GM11168 (cell line): ENCODE data around the gene SMIM32.

Experiments used
- in situ Hi-C: fragments of 300-500 bp; cut with MboI; formaldehyde crosslinking; loops from one replicate; pipeline ENCODE4 v1.12.0; 2022; ENCODE audit warnings: low sequenced_read_pairs; ENCODE audit not compliant: unreplicated experiment

The SMIM32 gene

GRCh38 chr5:136210259-136210658 is 17.3 kb upstream of the SMIM32 start:
- in situ Hi-C loops, result loop anchor here (25.0 kb wide), 1 partner anchor 323 kb away; the partner anchor contains the start of gene IL9

GRCh38 chr5:136209346-136209910 is 16.5 kb upstream of the SMIM32 start:
- in situ Hi-C loops, result loop anchor here (25.0 kb wide), 1 partner anchor 322 kb away; the partner anchor contains the start of gene IL9

GRCh38 chr5:136208916-136209315 is 16.0 kb upstream of the SMIM32 start:
- in situ Hi-C loops, result loop anchor here (25.0 kb wide), 1 partner anchor 322 kb away; the partner anchor contains the start of gene IL9

GRCh38 chr5:136207631-136208030 is 14.7 kb upstream of the SMIM32 start:
- in situ Hi-C loops, result loop anchor here (25.0 kb wide), 1 partner anchor 320 kb away; the partner anchor contains the start of gene IL9

DNA sequence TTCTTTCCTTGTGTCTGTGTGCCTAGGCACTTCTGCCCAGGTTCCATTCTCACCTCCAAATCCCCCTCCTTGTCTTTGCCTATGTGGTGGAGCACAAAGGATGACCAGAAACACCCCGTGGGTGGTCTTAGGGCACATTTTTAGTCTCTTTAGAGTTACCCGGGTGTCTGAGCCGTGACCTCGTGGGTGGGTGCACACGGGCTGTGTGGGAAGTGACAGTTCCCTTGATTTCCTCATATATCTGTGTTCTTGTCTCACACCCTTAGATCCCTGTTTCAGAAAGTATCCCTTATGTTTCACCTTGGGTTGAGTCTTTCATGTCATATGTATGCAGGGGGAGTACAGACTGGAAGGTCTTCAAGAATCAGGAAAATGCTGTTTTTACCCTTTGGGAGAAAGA is 13.4 kb upstream of the SMIM32 start:
- in situ Hi-C loops, result loop anchor here (25.0 kb wide), 1 partner anchor 319 kb away; the partner anchor contains the start of gene IL9

GRCh38 chr5:136205941-136206340 is 13.0 kb upstream of the SMIM32 start:
- in situ Hi-C loops, result loop anchor here (25.0 kb wide), 1 partner anchor 319 kb away; the partner anchor contains the start of gene IL9

DNA sequence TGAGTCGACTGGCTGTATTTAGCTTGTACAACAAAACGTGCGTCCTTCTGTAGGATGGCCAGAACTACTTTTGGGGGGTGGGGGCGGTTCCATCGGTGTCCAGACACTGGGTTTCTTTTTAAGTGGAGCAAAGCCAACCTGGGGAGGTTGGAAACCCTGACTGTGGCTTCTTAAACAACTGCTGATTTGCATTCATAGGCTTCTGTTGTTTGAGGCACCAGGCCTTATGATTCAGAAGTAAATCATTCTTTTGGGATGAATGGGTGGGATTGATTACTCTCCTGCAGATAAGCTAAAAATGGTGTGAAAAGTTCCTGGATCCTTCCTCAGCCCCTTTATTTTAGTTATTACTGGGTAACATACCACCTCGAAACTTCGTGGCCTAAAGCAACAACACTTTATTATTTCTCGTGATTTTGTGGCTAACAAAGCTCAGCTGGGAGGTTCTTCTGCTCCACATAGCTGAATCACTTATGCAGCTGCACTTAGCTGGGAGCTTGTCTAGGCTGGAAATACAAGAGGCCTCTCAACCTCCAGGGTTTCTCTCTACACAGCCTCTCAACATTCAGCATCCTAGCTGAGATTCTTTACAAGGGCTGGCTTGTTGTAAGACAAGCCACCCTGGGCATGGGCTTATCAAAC is 12.2 kb upstream of the SMIM32 start:
- in situ Hi-C loops, result loop anchor here (25.0 kb wide), 1 partner anchor 318 kb away; the partner anchor contains the start of gene IL9

DNA sequence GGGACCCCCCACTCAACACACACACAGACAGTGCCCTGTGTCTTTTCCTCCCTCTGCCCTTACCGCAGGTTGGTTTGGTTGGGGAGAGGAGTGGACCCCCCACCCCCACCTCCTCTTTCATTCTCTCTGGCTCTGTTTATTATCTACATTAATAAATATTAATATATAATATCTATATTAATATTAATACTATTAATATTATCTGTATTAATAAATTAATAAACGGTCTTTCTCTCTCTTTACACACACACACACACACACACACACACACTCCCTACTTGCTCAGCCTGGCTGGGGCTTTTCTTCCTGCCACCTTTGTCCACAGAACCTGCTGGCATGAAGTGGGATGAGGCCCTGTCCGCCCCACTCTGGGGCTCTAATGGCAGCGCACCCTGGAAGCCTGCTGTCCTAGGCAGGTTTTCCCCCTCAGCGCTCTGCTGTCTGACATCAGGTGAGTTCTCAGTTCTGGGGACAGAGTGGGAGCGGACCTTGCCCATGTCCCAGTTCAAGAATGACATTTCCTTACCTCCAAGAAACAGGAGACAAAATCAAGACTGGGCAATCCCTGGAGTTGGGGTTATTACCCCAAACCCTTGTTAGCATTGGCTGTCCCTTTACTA is 10.5 kb upstream of the SMIM32 start:
- in situ Hi-C loops, result loop anchor here (25.0 kb wide), 1 partner anchor 316 kb away; the partner anchor contains the start of gene IL9

- in situ Hi-C loops, result loop anchor here (25.0 kb wide), 1 partner anchor 315 kb away; the partner anchor contains the start of gene IL9
These were observed 9.7 kb upstream of the SMIM32 start for GRCh38 chr5:136202469-136203205.

DNA sequence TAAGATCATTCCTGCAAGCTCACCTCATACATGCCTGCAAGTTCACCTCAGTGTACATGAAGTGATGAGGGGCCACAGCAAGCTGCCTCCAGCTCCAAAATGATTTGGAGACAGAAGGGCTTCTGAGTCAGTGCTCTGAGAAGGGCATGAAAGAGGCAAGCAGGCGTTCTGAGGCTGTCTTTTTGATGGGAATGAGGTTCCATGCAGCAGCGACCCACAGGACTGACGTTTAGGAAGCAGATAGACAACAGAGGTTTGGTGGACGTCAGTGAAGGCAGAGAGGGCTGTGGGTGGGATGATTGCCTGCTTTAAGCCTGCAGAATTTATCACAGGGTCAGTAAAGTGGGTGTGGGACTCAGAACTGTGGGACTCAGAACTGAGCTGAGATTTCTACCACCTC is 8.9 kb upstream of the SMIM32 start:
- in situ Hi-C loops, result loop anchor here (25.0 kb wide), 1 partner anchor 315 kb away; the partner anchor contains the start of gene IL9

- in situ Hi-C loops, result loop anchor here (25.0 kb wide), 1 partner anchor 313 kb away; the partner anchor contains the start of gene IL9
These were observed 7.8 kb upstream of the SMIM32 start for GRCh38 chr5:136200761-136201160.

GRCh38 chr5:136200130-136200529 is 7.2 kb upstream of the SMIM32 start:
- in situ Hi-C loops, result loop anchor here (25.0 kb wide), 1 partner anchor 313 kb away; the partner anchor contains the start of gene IL9

GRCh38 chr5:136199408-136199807 is 6.4 kb upstream of the SMIM32 start:
- in situ Hi-C loops, result loop anchor here (25.0 kb wide), 1 partner anchor 237 kb away; the partner anchor contains the start of gene LECT2

DNA sequence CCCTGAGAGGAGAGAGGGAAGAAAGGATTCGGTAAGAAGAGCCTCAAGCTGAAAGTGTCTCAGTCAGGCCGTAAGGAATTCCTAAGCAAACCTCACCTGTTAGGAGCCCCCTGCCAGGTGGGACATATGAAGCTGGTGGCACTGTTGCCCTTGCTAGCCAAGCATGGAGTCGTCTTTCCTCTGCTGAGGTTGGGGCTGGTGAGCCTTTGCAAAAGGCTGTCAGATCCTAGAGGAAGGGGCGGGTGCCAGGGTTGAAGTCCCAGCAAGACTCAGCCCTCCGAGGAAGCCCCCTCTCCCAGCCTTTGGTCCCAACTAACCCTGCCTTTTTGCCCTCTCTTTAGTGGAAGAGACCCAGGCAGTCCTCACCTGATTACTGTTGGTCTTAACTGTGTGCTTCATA is 5.5 kb upstream of the SMIM32 start:
- in situ Hi-C loops, result loop anchor here (25.0 kb wide), 1 partner anchor 236 kb away; the partner anchor contains the start of gene LECT2

DNA sequence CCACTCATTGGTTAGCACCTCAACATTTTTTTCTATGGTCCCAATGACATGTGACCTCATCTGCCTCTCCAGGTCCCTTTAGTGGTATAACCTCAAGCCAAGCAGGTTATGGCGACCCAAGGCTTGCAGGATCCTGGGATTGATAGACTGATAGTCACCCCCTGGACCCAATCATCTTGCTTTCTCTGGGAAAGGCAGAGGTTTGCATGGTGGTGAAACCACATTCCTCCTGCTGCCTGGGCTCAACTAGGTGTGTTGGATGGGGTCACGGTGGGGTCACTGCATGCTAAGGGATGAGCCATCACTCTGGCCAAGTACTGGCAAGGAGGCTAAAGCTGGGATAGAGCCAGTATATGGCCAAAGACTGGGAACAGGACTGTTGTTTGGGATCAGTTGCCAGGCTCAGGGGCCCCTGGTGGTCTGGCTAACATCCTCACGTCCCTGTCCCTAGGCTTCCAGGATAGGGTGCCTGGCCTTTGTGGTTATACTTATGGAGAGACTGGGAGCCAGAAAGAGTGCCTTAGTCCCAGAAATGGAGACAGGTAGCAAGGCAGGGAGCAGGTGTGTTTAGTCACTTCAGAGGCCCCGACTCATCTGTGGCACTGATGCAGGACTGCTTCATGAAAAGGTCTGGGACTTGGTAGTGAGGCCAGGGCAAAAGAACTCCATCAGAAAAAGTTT is 4.6 kb upstream of the SMIM32 start:
- in situ Hi-C loops, result loop anchor here (25.0 kb wide), 1 partner anchor 235 kb away; the partner anchor contains the start of gene LECT2

GRCh38 chr5:136195971-136196820 is 3.2 kb upstream of the SMIM32 start:
- in situ Hi-C loops, result loop anchor here (25.0 kb wide), 1 partner anchor 234 kb away; the partner anchor contains the start of gene LECT2

- in situ Hi-C loops, result loop anchor here (25.0 kb wide), 1 partner anchor 232 kb away; the partner anchor contains the start of gene LECT2
These were observed 1.6 kb upstream of the SMIM32 start for GRCh38 chr5:136194576-136194975.

GRCh38 chr5:136193322-136193935 is 467 bp upstream of the SMIM32 start:
- in situ Hi-C loops, result loop anchor here (25.0 kb wide), 1 partner anchor 231 kb away; the partner anchor contains the start of gene LECT2
